GM18526 (cell line): ENCODE measurements around the gene DFFA.

Experiments
- POLR2A ChIP-seq: IDR thresholded peaks from 3 replicates; pipeline ENCODE4 v1.6.1; 2011; ENCODE audit not compliant: insufficient read length; ENCODE audit errors: extremely low read depth

Gene DFFA

DNA sequence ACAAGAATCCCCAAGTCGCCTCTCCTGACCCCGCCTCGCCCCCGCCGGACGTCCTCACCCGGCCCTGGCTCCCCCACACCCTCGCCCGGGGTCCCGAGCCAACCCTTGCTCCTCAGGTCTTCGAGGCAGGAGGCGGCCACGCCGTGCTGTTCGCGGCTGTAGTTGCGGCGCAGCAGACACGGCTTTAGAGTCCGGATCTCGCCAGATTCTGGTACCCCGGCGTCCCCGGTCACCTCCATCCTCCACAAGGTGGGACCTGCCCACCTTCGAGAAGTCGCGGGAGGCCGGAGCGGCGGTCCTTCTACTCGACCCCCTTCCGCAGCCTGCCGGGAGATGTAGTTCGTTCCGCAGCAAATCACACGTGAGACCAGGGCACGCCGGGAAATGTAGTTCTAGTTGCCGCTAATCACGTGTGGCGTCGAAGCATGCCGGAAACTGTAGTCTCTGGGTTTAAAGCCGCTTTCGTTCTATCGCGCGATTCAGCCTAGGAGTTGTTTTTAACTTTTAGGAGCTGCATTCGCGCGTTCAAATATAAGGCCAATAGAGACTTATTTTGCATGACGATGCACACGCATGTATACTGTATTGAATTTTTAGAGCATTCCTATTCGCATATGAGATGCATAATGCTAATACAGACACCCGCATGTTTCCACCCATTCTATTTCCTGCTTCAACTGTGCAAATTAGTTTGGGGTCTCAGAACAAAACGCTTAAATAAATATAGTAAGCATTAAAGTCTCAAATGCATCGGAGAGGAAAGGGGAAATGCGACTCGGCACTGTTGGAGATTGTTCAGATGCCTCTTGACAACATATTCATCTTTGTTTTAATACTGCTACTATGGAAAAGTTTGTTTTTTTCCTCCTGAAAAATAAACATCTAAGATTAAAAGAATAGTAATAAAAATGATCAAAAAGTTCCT is at the start of gene DFFA:
DFFA (minus strand) TSS at position 310 of the 925 bp plus-strand sequence; CDS start at position 239, 71 bp downstream.
- peak; percentile 67 for TF ChIP-seq POLR2A

- no peak for TF ChIP-seq POLR2A
These were observed 49.3 kb upstream of the DFFA start for GRCh38 chr1:10521537-10522157.

GRCh38 chr1:10520952-10521351 is 48.6 kb upstream of the DFFA start:
- no peak for TF ChIP-seq POLR2A

GRCh38 chr1:10520497-10520896 is 48.2 kb upstream of the DFFA start:
- TF ChIP-seq POLR2A: no peak

DNA sequence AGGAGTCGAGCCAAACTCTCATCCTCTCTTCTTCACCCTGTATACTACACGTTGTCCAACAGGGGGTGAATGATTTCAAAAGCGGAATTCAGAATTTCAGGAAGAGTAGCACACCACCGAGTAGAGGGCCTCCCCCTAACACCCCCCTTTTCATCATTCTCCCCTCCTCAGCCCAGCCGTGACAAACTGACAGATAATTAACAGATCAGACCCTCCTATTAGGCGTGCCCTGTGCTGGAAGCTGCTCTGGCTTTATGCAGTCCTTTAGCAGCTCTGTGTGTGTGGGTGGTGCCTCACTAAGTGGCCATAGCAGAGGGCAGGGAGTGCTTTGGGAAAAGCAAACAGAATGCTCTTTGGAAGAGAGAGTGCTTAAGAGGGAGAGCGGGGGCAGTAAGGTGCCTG is 46.7 kb upstream of the DFFA start:
- TF ChIP-seq POLR2A: no peak

DNA sequence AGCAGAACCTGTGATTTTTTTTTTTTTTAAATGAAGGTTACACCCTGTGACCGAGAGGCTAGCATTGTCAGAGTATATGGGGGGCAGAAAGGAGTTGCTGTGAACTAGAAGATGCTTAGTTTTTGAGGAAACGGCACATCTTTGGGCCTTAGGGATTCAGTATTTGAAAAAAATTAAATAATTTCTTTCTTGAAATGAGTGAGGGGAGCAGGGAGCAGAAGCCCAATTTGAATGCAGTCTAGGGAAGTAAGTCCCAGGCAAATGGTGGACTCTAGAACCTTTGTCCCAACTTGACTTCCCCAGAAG is 45.3 kb upstream of the DFFA start:
- no peak for TF ChIP-seq POLR2A

- no peak for TF ChIP-seq POLR2A
These were observed 44.8 kb upstream of the DFFA start for GRCh38 chr1:10516925-10517676.

GRCh38 chr1:10515976-10516750 is 43.8 kb upstream of the DFFA start:
- no peak for TF ChIP-seq POLR2A

- no peak for TF ChIP-seq POLR2A
These were observed 43.1 kb upstream of the DFFA start for GRCh38 chr1:10515301-10515975.

- no peak for TF ChIP-seq POLR2A
These were observed 42.3 kb upstream of the DFFA start for GRCh38 chr1:10514490-10515235.

DNA sequence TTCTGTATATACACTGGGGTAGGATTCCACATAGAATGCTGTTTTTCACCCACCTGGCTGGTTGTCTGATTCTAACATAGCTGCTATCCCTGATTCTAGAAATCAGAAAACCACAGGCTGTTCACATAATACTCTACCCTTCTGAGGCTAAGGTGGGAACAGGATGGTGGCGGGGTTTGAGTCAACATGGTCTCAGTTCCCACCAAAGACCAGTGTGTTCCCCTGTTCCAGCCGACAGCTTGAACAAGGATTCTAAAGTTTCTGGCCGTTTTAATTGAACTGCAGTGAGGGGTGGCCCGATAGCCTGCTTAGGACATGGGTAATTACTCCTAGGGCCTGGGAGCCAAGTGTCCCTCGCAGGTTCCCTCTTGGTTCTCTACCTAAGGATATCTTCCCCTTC is 40.9 kb upstream of the DFFA start:
- no peak for TF ChIP-seq POLR2A

GRCh38 chr1:10511494-10511885 is 39.2 kb upstream of the DFFA start:
- no peak for TF ChIP-seq POLR2A

DNA sequence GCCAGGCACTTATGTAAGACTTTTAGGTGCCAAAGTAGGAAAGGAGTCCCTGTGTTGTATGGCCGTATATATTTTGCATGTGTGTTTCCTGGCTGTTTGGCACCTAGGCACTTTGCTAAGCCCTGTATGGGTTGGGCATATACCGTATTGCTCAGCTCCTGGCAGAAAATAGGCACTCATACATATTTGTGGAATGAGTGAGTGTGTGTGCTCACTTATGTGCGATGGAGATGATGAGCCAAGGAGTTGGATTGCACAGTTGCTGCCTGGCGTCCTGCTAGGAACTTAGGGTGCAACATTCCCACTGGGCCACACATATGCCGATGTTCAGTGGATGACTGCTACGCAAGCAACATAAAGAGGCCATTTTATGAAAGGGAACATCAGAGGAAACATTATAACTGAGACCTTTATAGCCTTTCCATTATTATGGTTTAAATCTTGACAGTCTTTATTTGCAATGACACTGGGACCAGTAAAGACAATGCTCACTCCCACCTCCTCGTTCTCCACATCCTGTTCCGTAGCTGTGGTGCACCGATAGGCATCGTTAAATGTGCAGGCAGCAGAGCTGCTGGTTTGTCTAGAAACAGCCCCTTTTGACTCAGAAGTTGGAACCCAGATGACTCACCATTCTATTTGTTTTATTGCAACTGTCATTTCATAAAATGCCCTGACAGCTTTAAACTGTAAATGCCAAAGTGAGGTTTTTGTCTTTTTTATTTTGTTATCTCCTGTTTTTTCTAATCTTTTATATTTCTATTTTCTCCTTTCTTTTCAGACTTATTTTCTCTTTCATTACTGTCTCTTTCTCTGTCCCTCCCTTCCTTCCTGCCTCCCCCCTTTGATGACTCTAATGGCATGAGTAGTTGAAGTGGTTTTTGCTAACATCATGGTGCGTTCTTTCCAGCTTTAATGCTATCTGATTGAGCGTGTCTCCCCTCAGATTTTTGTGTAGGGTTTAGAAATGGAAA is 38.5 kb upstream of the DFFA start:
- TF ChIP-seq POLR2A: no peak
